ENCODE data around the gene PHC1. TPM values are rescaled to one million over a fixed set of nuclear protein-coding genes. Genes with fewer than 3 reads are reported as not detected.
"Not testable (repeated sequence)": the region's sequence is repeated elsewhere in the genome, so short reads cannot be mapped to it uniquely, and the experiment has no call there.

Gene PHC1
- total RNA-seq, 1 experiment from 2014 or later = 8.0 TPM

DNA sequence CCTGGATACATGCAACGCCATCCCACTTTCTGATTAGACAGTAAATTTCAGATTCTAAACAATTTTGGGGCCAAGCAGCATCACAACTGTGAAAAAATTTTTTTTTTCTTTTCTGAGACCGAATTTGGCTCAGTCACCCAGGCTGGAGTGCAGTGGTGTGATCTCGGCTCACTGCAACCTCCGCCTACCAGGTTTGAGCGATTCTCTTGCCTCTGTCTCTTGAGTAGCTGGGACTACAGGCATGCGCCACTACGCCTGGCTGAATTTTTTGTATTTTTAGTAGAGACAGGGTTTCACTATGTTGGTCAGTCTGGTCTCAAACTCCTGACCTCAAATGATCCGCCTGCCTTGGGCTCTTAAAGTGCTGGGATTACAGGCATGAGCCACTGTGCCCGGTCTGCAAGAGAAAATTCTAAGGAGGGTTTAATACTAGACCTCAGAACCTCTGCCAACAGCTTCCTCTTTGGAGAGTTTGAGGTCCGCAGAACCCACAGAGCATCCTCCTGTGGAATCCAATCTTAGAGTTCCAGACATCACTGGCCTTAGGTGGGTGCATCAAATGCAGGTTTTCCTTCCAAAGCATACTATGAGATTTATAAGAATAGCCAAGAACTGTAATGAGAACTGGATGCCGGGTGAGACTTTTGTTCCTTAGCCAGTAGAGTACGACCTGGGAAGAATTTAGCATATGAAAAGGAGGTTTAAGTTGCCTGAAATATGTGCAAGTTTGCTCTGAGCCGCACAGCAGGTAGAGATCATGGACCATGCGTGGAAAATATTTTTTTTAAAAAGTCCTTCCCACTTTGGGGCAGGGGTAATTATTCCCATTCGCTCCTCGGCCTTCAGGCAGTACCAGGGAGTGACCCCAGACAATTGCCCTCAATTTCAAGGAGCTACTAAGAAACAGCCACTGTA lies 7.8 kb upstream of the PHC1 start:
- in situ Hi-C loops (cut with HindIII; ENCODE audit: low pct_unique_long_range_greater_than_20kb, low sequenced_read_pairs) = no loop called here
- DNase-seq (ENCODE audit: low read depth) = no peak

DNA sequence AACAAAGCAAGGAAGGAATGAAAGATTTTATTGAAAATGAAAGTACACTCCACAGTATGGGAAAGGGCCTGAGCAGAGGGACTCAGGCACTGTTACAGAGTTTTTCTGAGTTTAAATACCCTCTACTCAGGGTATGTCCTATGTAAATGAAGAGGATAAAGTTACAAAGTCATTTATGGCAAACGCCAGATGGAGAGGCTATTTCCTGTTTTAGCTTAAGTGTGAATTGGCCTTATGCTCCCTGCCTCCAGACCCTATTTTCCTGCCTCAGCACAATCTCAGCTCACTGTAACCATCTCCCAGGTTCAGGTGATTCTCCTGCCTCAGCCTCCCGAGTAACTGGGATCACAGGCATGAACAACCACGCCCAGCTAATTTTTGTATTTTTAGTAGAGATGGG lies 6.8 kb upstream of the PHC1 start:
- DNase-seq (ENCODE audit: low read depth) = no peak
- in situ Hi-C loops (cut with HindIII; ENCODE audit: low pct_unique_long_range_greater_than_20kb, low sequenced_read_pairs) = no loop called here

DNA sequence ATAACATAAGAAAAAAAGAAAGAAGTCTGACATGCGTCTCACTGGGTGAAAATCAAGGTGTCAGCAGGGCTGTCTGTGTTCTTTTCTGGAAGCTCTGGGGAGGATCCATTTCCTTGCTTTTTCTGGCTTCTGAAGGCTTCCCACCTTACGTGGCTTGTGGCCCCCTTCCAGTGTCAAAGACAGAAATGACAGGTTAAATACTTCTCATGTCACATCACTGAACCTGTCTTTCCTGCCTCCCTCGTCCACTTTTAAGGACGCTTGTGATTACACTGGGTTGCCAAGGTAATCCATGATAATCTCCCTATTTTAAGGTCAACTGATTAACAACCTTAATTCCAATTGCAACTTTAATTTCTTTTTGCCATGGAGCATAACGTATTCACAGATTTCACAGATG lies 4.6 kb upstream of the PHC1 start:
- DNase-seq (ENCODE audit: low read depth) = no peak
- in situ Hi-C loops (cut with HindIII; ENCODE audit: low pct_unique_long_range_greater_than_20kb, low sequenced_read_pairs) = no loop called here

DNA sequence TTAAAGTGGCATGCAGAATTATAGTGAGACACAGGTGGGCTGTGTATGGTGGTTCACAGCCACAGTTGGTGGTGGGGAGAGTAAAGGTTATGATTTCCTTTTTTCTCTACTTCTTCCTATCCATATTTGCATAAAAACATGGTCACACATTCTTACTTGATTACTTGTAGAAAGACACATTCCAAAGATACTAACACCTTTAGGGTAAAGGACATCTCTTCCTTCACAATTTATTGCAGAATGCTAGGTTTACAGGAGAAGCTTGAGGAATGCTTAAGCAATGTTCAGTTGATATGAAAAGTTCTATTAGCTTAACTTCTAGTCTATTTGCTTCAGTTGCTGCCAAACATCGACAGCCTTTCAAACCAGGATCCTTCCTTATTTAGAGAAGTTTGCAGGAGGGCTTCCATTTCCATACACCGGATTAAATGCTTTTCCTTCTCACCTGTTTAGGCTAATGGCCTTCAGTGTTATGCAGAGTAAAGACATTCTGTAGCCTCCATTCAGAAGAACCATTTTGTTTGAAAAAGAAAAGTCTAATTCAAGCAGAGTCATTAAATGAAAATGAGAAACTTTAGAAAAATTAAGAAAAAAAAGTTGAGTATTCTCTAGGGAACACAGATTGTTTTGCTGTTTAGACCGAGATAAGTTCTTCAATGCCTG lies 2.6 kb upstream of the PHC1 start:
- DNase-seq (ENCODE audit: low read depth) = no peak
- in situ Hi-C loops (cut with HindIII; ENCODE audit: low pct_unique_long_range_greater_than_20kb, low sequenced_read_pairs) = no loop called here

DNA sequence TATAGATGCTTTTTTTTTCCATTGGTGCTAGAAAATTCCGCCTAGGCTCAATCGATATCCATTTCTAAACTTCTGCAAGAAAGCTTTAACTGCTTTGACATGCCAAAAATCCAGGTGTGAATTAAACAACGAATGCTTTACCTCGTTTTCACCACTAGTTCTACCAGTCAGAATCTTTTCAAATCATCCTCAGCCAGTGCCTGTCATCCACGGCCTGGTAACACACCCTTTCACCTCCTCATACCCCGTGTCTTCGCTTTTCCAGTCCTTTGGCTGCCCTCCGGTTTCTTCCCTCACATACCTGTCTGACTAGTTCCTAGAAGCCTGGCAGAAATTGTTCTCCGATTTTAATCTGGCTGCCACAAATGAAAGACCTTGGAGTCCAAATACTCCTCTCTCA lies 1.4 kb upstream of the PHC1 start:
- peak; percentile 17 for DNase-seq (ENCODE audit: low read depth)
- in situ Hi-C loops (cut with HindIII; ENCODE audit: low pct_unique_long_range_greater_than_20kb, low sequenced_read_pairs) = no loop called here

DNA sequence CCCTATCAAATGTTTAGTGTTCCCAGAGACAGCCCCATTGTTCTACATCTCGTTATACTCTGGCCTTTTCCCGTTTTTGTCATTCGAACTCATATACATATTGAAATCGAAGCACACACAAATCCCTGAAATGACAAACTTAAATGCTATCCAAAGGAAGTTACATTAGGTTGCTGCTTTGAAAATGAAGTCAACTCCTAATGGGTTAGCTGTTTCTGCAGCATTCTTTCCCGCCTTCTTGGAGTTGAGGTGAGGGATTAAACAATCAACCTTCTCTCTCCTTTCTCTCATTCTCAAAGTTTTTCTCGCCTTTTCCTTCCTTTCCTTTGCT lies 642 bp upstream of the PHC1 start:
- in situ Hi-C loops (cut with HindIII; ENCODE audit: low pct_unique_long_range_greater_than_20kb, low sequenced_read_pairs) = no loop called here
- DNase-seq (ENCODE audit: low read depth) = no peak

DNA sequence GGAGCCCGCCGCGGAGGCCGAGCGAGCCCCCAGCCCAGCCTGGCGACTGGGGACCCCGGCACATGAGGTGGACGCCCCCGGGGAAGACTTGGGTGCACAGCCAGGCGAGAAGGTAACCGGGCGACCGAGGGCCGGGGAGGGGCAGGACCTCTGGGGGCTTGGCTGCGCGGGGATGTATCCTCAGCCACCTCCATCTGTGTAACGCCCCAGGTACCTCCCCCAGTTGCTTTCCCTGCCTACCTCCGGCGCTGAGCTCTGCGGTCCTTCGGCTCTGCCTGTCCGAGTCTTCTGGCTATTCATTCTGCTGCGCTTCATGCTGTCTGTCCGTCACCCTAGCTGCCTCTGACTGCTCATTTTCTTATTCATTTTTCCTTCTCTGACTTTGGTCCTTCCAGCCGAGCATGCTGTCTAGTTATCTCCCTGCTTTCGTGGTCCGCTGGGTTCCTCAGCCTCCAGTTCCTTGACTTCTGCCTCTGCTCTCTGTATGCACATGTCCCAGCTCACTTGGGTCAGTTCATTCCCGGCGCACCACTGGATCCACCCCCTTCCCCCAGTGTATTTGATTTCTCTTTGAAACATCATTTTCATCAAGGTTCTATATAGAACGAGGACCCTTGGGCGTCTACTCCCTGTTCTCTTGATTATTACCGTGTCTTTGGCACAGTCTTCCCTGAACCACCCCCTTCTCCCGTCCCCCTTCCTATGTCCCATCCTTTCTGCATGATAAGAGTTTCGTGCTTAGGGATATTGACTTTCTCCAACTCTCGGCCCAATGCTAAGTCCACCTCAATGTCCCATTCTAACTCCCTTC lies 612 bp downstream of the PHC1 start:
- in situ Hi-C loops (cut with HindIII; ENCODE audit: low pct_unique_long_range_greater_than_20kb, low sequenced_read_pairs) = no loop called here
- peak; percentile 75 for DNase-seq (ENCODE audit: low read depth)

DNA sequence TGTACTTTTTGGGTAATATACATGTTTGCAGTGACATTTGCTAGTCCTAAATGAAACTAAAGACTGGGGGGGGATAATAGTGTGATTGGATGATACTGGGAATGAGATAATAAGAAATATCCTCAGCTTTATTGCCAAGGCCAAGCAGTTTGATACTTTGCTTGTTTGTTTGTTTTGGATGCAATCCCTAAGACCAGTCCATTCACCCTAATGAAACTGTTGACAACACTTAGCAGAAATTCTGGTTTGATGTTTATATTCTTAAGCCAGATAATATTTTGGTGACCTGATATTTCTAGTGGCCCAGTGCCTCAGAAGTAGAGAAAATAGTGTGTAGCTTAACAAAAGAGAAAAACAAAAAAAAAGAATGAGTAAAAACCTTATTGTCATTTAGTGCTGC lies 1.8 kb downstream of the PHC1 start:
- in situ Hi-C loops (cut with HindIII; ENCODE audit: low pct_unique_long_range_greater_than_20kb, low sequenced_read_pairs) = no loop called here
- DNase-seq (ENCODE audit: low read depth) = no peak

DNA sequence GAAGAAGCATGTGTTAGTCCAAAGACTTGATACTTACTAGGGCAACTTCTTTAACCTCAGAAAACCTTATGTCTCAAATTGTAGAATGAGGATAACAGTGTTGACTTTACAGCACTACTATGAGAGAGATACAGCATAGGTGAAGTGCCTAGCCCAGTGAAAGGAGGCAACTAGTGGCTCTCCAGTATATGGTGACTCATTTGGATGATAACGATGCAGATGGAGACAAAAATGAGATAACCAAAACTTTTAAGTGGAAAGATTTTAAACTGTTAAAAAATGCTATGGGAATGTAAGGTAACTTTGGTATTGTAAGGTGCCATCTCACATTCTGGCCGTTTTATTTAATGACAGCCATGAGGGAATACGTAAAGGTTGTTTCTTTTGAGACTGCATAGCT lies 2.7 kb downstream of the PHC1 start:
- no peak for DNase-seq (ENCODE audit: low read depth)
- in situ Hi-C loops (cut with HindIII; ENCODE audit: low pct_unique_long_range_greater_than_20kb, low sequenced_read_pairs) = no loop called here

DNA sequence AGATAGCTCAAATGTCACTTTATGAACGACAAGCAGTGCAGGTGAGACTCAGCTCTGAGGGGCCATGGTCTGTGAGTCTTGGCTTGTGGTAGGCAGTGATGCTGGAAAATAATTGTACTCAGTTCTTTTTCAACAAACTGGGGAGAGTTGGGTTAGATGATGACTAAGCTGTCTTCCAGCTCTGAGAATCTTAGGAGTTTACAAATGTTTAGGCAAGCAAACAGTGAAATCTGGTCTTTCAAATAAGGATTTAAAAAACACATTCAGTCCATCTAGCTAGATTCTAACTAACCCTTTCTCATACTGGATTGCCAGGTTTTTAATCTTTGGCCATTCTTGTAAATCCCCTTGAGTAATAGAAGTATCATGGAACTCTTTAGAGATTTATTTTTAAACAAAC lies 3.4 kb downstream of the PHC1 start:
- DNase-seq (ENCODE audit: low read depth) = no peak
- in situ Hi-C loops (cut with HindIII; ENCODE audit: low pct_unique_long_range_greater_than_20kb, low sequenced_read_pairs) = no loop called here

DNA sequence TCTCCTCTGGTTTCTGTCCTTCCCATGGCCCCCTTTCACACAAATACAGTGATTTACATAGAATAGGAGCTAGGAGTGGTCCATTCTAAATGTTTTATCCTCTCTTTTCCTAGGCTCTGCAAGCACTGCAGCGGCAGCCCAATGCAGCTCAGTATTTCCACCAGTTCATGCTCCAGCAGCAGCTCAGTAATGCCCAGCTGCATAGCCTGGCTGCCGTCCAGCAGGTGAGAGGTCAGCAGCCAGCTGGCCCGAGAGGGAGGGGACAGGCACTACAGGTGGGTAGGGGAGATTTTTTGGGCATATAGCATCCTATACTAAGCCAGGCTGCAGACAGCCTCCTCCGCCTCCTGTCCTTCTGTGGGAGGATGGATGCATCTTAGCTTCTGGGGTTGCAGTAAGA lies 5.3 kb downstream of the PHC1 start:
- DNase-seq (ENCODE audit: low read depth); in situ Hi-C loops (cut with HindIII; ENCODE audit: low pct_unique_long_range_greater_than_20kb, low sequenced_read_pairs): not testable (repeated sequence)

DNA sequence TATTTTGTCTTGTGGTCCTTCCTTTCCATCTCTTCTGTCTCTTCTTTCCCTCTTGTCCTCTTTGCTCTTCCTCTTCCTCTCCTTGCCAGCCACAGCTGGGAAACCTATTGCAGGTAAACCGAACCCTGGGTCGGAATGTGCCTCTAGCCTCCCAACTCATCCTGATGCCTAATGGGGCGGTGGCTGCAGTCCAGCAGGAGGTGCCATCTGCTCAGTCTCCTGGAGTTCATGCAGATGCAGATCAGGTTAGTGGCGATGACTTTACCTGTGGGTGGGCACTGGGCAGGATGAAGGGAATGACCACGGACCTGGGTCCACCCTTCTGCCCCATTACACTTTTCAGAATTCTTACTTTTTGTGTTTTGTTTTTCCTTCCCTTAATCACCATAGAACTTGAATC lies 8.2 kb downstream of the PHC1 start:
- in situ Hi-C loops (cut with HindIII; ENCODE audit: low pct_unique_long_range_greater_than_20kb, low sequenced_read_pairs) = no loop called here
- no peak for DNase-seq (ENCODE audit: low read depth)

DNA sequence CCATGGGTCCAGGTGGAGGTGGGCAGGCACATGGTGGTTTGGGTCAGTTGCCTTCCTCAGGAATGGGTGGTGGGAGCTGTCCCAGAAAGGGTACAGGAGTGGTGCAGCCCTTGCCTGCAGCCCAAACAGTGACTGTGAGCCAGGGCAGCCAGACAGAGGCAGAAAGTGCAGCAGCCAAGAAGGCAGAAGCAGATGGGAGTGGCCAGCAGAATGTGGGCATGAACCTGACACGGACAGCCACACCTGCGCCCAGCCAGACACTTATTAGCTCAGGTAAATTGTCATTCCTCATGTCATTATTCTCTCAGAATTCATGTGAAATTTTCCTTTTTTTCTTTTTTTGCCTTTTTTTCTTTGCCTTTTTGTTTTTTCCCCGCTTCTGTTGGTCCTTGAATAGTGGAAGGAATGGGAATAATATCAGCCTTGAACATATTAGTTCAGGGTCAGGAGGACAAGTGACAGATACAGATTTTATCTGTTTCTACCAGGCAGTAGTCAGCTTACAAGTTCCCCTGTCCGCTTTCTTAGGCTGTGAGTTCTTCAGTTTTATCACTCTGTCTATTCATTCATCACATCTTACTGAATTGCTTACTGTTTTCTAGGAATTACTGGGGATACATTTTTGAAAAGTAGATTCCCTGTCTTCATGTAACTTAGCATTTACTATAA lies 16.5 kb downstream of the PHC1 start:
- in situ Hi-C loops (cut with HindIII; ENCODE audit: low pct_unique_long_range_greater_than_20kb, low sequenced_read_pairs); DNase-seq (ENCODE audit: low read depth): not testable (repeated sequence)

DNA sequence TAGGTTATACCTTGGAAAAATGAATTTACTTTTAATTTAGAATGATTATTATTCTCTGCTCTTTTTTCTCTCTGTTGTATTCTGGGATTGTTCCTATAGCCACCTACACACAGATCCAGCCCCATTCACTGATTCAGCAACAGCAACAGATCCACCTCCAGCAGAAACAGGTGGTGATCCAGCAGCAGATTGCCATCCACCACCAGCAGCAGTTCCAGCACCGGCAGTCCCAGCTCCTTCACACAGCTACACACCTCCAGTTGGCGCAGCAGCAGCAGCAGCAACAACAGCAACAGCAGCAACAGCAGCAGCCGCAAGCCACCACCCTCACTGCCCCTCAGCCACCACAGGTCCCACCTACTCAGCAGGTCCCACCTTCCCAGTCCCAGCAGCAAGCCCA lies 18.2 kb downstream of the PHC1 start:
- in situ Hi-C loops (cut with HindIII; ENCODE audit: low pct_unique_long_range_greater_than_20kb, low sequenced_read_pairs); DNase-seq (ENCODE audit: low read depth): not testable (repeated sequence)

DNA sequence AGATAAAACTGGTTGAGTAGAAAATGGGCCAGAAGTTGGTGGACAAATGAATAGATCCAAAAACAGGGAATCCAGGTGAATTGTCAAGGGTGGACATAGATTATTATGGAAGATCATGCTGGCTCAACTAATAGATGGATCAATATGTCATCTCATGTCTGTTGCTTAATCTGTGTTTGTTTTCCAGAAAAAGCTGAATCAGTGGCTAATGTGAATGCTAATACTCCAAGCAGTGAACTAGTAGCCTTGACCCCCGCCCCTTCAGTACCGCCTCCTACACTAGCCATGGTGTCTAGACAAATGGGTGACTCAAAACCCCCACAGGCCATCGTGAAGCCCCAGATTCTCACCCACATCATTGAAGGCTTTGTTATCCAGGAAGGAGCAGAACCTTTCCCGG lies 19.8 kb downstream of the PHC1 start:
- DNase-seq (ENCODE audit: low read depth); in situ Hi-C loops (cut with HindIII; ENCODE audit: low pct_unique_long_range_greater_than_20kb, low sequenced_read_pairs): not testable (repeated sequence)

DNA sequence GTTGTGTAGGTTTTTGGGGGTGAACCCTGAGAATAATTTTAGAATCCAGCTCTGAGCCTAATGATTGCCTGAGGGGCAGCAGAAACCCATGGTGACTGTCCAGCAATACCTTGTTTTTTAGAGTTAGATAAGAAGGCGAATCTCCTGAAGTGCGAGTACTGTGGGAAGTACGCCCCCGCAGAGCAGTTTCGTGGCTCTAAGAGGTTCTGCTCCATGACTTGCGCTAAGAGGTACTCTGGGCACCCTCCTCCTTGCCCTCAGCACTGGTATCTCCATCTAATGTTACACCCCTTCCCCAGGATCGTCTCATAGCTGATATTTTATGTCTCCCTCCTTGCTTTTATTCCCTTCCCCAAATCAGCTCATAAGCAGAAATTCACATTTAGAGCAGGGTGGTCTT lies 22.4 kb downstream of the PHC1 start:
- in situ Hi-C loops (cut with HindIII; ENCODE audit: low pct_unique_long_range_greater_than_20kb, low sequenced_read_pairs) = no loop called here
- DNase-seq (ENCODE audit: low read depth) = no peak

DNA sequence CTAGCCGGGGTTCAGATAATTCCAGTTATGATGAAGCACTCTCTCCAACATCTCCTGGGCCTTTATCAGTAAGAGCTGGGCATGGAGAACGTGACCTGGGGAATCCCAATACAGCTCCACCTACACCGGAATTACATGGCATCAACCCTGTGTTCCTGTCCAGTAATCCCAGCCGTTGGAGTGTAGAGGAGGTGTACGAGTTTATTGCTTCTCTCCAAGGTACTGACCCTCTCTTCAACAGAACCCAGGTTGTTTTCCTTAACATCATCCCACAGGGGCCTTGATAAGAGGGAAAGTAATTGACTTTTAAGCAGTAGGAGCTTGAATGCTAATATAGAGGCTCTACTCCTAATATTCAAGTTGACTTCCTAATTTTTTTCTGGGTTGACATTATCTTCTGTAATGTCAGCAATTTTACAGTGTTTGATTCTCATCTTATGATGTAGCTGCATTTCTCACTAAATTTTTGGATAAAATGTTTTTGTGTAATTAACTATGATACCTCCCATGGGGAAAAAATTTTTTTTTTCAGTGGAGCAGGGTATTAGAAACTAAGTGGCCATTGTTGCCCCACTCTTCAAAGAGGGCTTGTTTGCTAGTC lies 23.6 kb downstream of the PHC1 start:
- in situ Hi-C loops (cut with HindIII; ENCODE audit: low pct_unique_long_range_greater_than_20kb, low sequenced_read_pairs); DNase-seq (ENCODE audit: low read depth): not testable (repeated sequence)

Data from Caki2 (cell line).